PC-3 (cell line): ENCODE data around the gene TMC6. TPM values are rescaled to one million over a fixed set of nuclear protein-coding genes. Genes with fewer than 3 reads are reported as not detected.
"Not testable (repeated sequence)": the region's sequence is repeated elsewhere in the genome, so short reads cannot be mapped to it uniquely, and the experiment has no call there.

Source experiments
- ATAC-seq: fragments of 200-7000 bp; cut with Tn5 transposase; 2 replicates; pipeline ENCODE4 v1.9.1; 2020; ENCODE audit warnings: mild to moderate bottlenecking, moderate library complexity
- BruUV-seq: library from RNA; stranded (reverse); fragments of 400-500 nt; replicated peaks from 2 replicates; lab custom pipeline; 2021; lab: Mats Ljungman, UMichigan
- CTCF ChIA-PET: fragments of 300-600 bp; sonication (Branson Sonifier 250); formaldehyde crosslinking; loops from one replicate; lab custom pipeline; 2022; ENCODE audit warnings: antibody characterized with exemption; lab: Charles Lee
- POLR2A ChIA-PET: fragments of 300-600 bp; sonication (Branson Sonifier 250); formaldehyde crosslinking; loops from one replicate; lab custom pipeline; 2022; ENCODE audit warnings: antibody characterized with exemption; ENCODE audit not compliant: unreplicated experiment; lab: Charles Lee
- DNase-seq: peaks from one replicate; pipeline ENCODE4 v3.0.0-alpha.2; 2015
- H2AFZ ChIP-seq: fragments of 300-600 bp; sonication (generic); 2 replicates; pipeline ENCODE4 v1.6.0; 2016; ENCODE audit warnings: antibody characterized with exemption, low read length
- H3F3A ChIP-seq: fragments of 300-600 bp; sonication (generic); one replicate; pipeline ENCODE4 v1.6.0; 2017; ENCODE audit warnings: antibody characterized with exemption, low read length, control low read depth, mild to moderate bottlenecking; ENCODE audit not compliant: unreplicated experiment
- H3K27ac ChIP-seq: fragments of 300-600 bp; sonication (generic); 2 replicates; pipeline ENCODE4 v1.5.1; 2016; ENCODE audit warnings: mild to moderate bottlenecking, low read length
- H3K27me3 ChIP-seq: fragments of 300-600 bp; sonication (generic); 2 replicates; pipeline ENCODE4 v1.6.1; 2016; ENCODE audit warnings: low read length, mixed read lengths
- H3K36me3 ChIP-seq: fragments of 300-600 bp; sonication (generic); 2 replicates; pipeline ENCODE4 v1.6.1; 2016; ENCODE audit warnings: low read depth, mixed run types, low read length, mixed read lengths
- H3K4me1 ChIP-seq: fragments of 300-600 bp; sonication (generic); 2 replicates; pipeline ENCODE4 v1.5.1; 2016; ENCODE audit warnings: low read length; ENCODE audit not compliant: insufficient read depth
- H3K4me2 ChIP-seq: fragments of 300-600 bp; sonication (generic); 2 replicates; pipeline ENCODE4 v1.6.0; 2016; ENCODE audit warnings: low read length
- H3K4me3 ChIP-seq: fragments of 300-600 bp; sonication (generic); 2 replicates; pipeline ENCODE4 v1.5.1; 2016; ENCODE audit warnings: mild to moderate bottlenecking, low read length, mixed read lengths
- H3K79me2 ChIP-seq: fragments of 300-600 bp; sonication (generic); 2 replicates; pipeline ENCODE4 v1.6.1; 2017; ENCODE audit warnings: low read length, mixed read lengths
- H3K9ac ChIP-seq: fragments of 300-600 bp; sonication (generic); 2 replicates; pipeline ENCODE4 v1.6.0; 2016; ENCODE audit warnings: mild to moderate bottlenecking, low read length
- H3K9me2 ChIP-seq: fragments of 300-600 bp; sonication (generic); replicated peaks from 2 replicates; pipeline ENCODE4 v1.6.1; 2016; ENCODE audit warnings: mixed run types, low read length, mixed read lengths
- H3K9me3 ChIP-seq: fragments of 300-600 bp; sonication (generic); 2 replicates; pipeline ENCODE4 v1.6.1; 2016; ENCODE audit warnings: low read length, mixed read lengths
- H4K20me1 ChIP-seq: fragments of 300-600 bp; sonication (generic); 2 replicates; pipeline ENCODE4 v1.6.1; 2016; ENCODE audit warnings: low read length, mixed read lengths
- EZH2 ChIP-seq: fragments of 300-600 bp; sonication (generic); IDR thresholded peaks from one replicate; pipeline ENCODE4 v1.6.1; 2017; ENCODE audit warnings: antibody characterized with exemption, mild to moderate bottlenecking, low read length; ENCODE audit not compliant: unreplicated experiment
- EZH2phosphoT487 ChIP-seq: fragments of 300-600 bp; sonication (generic); IDR thresholded peaks from 2 replicates; pipeline ENCODE4 v1.6.1; 2018; ENCODE audit warnings: mild to moderate bottlenecking, antibody characterized with exemption, low read length, borderline replicate concordance
- intact Hi-C: fragments of 100-400 bp; cut with micrococcal nuclease; formaldehyde crosslinking; loops from 2 replicates; pipeline ENCODE4 v1.9.0; 2023
- total RNA-seq: library from RNA; depleted of rRNA; stranded (reverse); fragments of >200 nt; gene quantifications from 2 replicates; pipeline ENCODE4 v1.2.3, GENCODE V29; 2014
- TF ChIP-seq, protein P1 (sequence below): fragments of 300-600 bp; sonication (generic); conservative IDR thresholded peaks from 2 replicates; pipeline ENCODE4 v1.5.1; 2017; ENCODE audit warnings: antibody characterized with exemption, low read depth, mild to moderate bottlenecking, low read length

The TMC6 gene
- total RNA-seq, 1 experiment from 2014 or later, result 97.3 TPM

- H3K9me3 ChIP-seq, result no peaks in the 10 kb centered on the region
- ATAC-seq (no peak), DNase-seq (no peak)
- no peaks in the 10 kb centered on the region for H3F3A ChIP-seq
- no peak overlapping the region for H2AFZ ChIP-seq
- POLR2A ChIA-PET, result no interaction called here
- no TSS peak for BruUV-seq
- H3K4me2 ChIP-seq, result no peak overlapping the region
- no peak overlapping the region for H3K27ac ChIP-seq
- peaks cover 4% of the 10 kb centered on the region; the same call in 1 of the 2 replicates for H3K36me3 ChIP-seq
- no peak overlapping the region for H3K4me3 ChIP-seq
- no peaks in the 10 kb centered on the region for H3K79me2 ChIP-seq
- no peak overlapping the region for H3K9ac ChIP-seq
- H3K27me3 ChIP-seq, result no peaks in the 10 kb centered on the region
- intact Hi-C loops, result no loop called here
- CTCF ChIA-PET, result no interaction called here
- H4K20me1 ChIP-seq, result no peaks in the 10 kb centered on the region
- H3K9me2 ChIP-seq, result no peaks in the 10 kb centered on the region
- no peaks in the 10 kb centered on the region for H3K4me1 ChIP-seq
- TF ChIP-seq EZH2phosphoT487, result no peak
- no peak for TF ChIP-seq EZH2
- TF ChIP-seq, protein P1, sequence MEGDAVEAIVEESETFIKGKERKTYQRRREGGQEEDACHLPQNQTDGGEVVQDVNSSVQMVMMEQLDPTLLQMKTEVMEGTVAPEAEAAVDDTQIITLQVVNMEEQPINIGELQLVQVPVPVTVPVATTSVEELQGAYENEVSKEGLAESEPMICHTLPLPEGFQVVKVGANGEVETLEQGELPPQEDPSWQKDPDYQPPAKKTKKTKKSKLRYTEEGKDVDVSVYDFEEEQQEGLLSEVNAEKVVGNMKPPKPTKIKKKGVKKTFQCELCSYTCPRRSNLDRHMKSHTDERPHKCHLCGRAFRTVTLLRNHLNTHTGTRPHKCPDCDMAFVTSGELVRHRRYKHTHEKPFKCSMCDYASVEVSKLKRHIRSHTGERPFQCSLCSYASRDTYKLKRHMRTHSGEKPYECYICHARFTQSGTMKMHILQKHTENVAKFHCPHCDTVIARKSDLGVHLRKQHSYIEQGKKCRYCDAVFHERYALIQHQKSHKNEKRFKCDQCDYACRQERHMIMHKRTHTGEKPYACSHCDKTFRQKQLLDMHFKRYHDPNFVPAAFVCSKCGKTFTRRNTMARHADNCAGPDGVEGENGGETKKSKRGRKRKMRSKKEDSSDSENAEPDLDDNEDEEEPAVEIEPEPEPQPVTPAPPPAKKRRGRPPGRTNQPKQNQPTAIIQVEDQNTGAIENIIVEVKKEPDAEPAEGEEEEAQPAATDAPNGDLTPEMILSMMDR, result no peak
Observed at GRCh38 chr17:78116411-78116810, 12.1 kb downstream of the TMC6 start.

DNA sequence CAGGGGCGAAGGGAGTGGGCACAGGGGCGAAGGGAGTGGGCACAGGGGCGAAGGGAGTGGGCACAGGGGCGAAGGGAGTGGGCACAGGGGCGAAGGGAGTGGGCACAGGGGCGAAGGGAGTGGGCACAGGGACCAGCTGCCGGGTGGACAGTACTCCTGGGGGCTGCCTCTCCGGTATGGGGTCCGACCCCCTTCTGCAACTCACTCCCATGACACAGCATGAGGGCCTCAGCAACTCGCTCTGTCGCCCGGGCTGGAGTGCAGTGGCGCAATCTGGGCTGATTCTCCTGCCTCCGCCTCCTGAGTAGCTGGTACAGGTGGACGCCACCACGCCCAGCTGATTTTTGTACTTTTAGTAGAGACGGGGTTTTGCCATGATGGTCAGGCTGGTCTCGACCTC, 12.8 kb downstream of the TMC6 start:
- H2AFZ ChIP-seq, H3K4me3 ChIP-seq, H3K9ac ChIP-seq, H3K27me3 ChIP-seq, H3K4me2 ChIP-seq, H3K9me3 ChIP-seq, H3F3A ChIP-seq, H4K20me1 ChIP-seq, H3K4me1 ChIP-seq, BruUV-seq, CTCF ChIA-PET, DNase-seq, H3K9me2 ChIP-seq, POLR2A ChIA-PET, H3K79me2 ChIP-seq, H3K27ac ChIP-seq, ATAC-seq, intact Hi-C loops, H3K36me3 ChIP-seq: not testable (repeated sequence)

DNA sequence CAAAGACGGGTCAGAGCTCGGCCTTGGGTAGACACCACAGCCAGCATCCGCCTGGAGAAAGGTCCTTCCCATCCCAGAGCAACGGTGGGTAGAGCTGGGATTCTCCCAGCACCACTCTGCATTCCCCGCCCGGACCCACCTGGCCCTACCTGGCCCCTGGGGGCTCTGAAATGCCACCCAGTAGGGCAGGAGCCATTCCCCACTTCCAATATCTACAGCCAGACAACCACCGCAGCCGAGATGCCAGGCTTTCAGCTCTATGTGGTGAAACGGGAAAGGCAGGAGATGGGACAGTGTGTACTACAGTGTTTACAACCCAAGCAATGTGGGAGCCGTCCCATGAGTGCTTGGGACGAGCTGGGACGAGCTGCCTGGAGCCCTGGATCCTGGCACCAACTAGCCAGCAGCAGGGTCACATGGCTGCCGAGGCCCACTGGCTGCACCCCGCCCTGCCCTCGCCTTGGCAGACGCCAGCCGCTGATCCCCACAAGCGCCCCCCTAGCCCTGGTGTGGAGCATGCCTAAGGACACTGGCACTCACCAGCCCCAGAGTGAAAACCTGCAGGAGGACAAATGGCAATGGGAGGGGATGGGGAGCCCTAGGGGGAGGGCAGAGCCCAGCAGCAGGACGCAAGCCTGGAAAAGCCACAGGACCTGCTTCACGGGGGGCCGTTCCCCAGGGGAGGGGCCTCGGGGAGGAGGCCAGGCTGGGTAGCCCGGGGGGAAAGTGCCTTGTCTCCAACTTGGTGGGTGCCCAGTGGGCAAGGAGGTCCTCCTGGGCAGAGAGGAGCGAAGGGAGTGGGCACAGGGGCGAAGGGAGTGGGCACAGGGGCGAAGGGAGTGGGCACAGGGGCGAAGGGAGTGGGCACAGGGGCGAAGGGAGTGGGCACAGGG, 13.5 kb downstream of the TMC6 start:
- TF ChIP-seq, protein P1, result no peak
- TF ChIP-seq EZH2phosphoT487, result no peak
- TF ChIP-seq EZH2, result no peak
- CTCF ChIA-PET, result interaction anchor here (0.7 kb wide), 2 partner anchors 31 to 61 kb away, joined by 4 to 9 read pairs; no protein-coding TSS in a partner anchor
- Histone ChIP-seq H3K4me1 (no peaks in the 10 kb centered on the region), H3K79me2 (no peaks in the 10 kb centered on the region), H3K4me3 (no peak overlapping the region), H3K9me2 (no peaks in the 10 kb centered on the region), H4K20me1 (no peaks in the 10 kb centered on the region), H2AFZ (no peak overlapping the region), H3K9me3 (no peaks in the 10 kb centered on the region), H3K9ac (no peak overlapping the region), H3K27ac (no peak overlapping the region), H3F3A (no peaks in the 10 kb centered on the region), H3K36me3 (0 out of 2 replicates have a peak, but pooled peaks cover 2% of the 10 kb centered on the region), H3K27me3 (no peaks in the 10 kb centered on the region), H3K4me2 (no peak overlapping the region)
- POLR2A ChIA-PET, result no interaction called here
- DNase-seq (no peak), ATAC-seq (no peak)
- intact Hi-C loops, result no loop called here
- no TSS peak for BruUV-seq
